Measurements from ENCODE around the gene PKN3.

The PKN3 gene

GRCh38 chr9:128723866-128724743 lies 21.8 kb downstream of the PKN3 start, which contains the start of gene ZDHHC12:
Gene ZDHHC12, minus strand, starts transcription at chr9:128724127. Its CDS starts 34 bp downstream, at chr9:128724093.
- TF ChIP-seq, protein P1, sequence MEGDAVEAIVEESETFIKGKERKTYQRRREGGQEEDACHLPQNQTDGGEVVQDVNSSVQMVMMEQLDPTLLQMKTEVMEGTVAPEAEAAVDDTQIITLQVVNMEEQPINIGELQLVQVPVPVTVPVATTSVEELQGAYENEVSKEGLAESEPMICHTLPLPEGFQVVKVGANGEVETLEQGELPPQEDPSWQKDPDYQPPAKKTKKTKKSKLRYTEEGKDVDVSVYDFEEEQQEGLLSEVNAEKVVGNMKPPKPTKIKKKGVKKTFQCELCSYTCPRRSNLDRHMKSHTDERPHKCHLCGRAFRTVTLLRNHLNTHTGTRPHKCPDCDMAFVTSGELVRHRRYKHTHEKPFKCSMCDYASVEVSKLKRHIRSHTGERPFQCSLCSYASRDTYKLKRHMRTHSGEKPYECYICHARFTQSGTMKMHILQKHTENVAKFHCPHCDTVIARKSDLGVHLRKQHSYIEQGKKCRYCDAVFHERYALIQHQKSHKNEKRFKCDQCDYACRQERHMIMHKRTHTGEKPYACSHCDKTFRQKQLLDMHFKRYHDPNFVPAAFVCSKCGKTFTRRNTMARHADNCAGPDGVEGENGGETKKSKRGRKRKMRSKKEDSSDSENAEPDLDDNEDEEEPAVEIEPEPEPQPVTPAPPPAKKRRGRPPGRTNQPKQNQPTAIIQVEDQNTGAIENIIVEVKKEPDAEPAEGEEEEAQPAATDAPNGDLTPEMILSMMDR (IDR thresholded peaks at IDR 0.05; ENCODE audit: low read depth, low read length, missing control alignments): no peak
- DNase-seq (ENCODE audit: low read depth): peak; percentile 79
- in situ Hi-C loops (cut with HindIII; ENCODE audit: low sequenced_read_pairs): no loop called here
- H3K4me3 ChIP-seq (ENCODE audit: low read depth, low read length): peak within 1 kb of the TSS; percentile 76

DNA sequence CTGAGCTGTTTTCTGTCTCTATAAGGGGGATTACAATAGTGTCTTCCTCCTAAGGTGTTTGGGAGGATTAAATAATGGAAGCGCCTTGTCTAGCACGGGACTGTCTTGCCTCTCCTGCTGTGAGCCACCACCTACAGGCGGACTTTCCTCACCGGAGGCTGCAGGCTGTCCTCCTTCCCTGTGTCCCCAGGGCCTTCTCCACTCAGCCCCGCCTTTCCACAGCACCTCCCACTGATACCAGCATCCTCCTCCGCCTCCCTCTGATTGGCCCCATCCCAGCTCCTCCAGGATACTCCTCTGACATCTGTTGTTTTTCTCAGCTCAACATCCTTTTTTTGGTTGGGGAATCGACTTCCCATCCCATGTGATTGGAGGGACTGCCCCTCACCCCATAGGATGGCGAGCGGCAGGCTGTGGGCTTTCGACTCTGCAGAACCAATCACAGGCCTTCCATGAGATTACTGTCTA lies 22.5 kb downstream of the PKN3 start:
- TF ChIP-seq, protein P1 (IDR thresholded peaks at IDR 0.05; ENCODE audit: low read depth, low read length, missing control alignments): no peak
- in situ Hi-C loops (cut with HindIII; ENCODE audit: low sequenced_read_pairs): no loop called here
- peak overlapping the region; percentile 76 for H3K4me3 ChIP-seq (ENCODE audit: low read depth, low read length)
- no peak for DNase-seq (ENCODE audit: low read depth)

- TF ChIP-seq, protein P1 (IDR thresholded peaks at IDR 0.05; ENCODE audit: low read depth, low read length, missing control alignments): no peak
- H3K4me3 ChIP-seq (ENCODE audit: low read depth, low read length): no peak overlapping the region
- no peak for DNase-seq (ENCODE audit: low read depth)
- in situ Hi-C loops (cut with HindIII; ENCODE audit: low sequenced_read_pairs): no loop called here
These were observed 25.4 kb downstream of the PKN3 start for GRCh38 chr9:128727640-128728248.

DNA sequence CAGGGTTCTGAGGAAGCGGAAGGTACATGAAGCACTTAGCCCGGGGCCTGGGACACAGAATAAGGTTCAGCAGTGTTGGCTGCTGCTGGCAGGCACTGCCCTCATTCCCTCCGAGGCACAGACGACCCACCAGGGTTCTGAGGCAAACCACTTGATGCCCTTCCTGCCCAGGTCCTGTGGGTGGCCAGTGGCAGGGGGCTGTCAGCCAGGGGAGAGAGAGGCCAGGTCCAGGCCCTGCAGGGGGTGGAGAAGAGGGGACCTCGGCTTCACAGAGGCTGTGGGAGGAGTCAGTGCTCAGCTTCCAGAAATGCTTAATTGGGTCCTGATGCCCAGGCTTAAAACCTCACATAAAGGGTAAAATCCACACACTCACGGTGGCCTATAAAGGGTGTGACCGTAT lies 26.0 kb downstream of the PKN3 start:
- DNase-seq (ENCODE audit: low read depth): no peak
- H3K4me3 ChIP-seq (ENCODE audit: low read depth, low read length): no peak overlapping the region
- in situ Hi-C loops (cut with HindIII; ENCODE audit: low sequenced_read_pairs): no loop called here
- TF ChIP-seq, protein P1 (IDR thresholded peaks at IDR 0.05; ENCODE audit: low read depth, low read length, missing control alignments): no peak

- TF ChIP-seq, protein P1 (IDR thresholded peaks at IDR 0.05; ENCODE audit: low read depth, low read length, missing control alignments): no peak
- DNase-seq (ENCODE audit: low read depth): no peak
- H3K4me3 ChIP-seq (ENCODE audit: low read depth, low read length): no peak overlapping the region
- in situ Hi-C loops (cut with HindIII; ENCODE audit: low sequenced_read_pairs): no loop called here
These were observed 27.0 kb downstream of the PKN3 start for GRCh38 chr9:128729302-128729701.

GRCh38 chr9:128729766-128730517 lies 27.6 kb downstream of the PKN3 start:
- no peak overlapping the region for H3K4me3 ChIP-seq (ENCODE audit: low read depth, low read length)
- no peak for DNase-seq (ENCODE audit: low read depth)
- TF ChIP-seq, protein P1 (IDR thresholded peaks at IDR 0.05; ENCODE audit: low read depth, low read length, missing control alignments): no peak
- in situ Hi-C loops (cut with HindIII; ENCODE audit: low sequenced_read_pairs): no loop called here

Data from astrocyte of the cerebellum (primary cell).